Peyer's patch (tissue), 4 donors: ENCODE results near the gene ANKRD16.

Experiments used
- CTCF ChIP-seq, 6 experiments: fragments of 450-650 bp in 4 of 6; fragments of 200-600 bp in 2 of 6; sonication (generic) in 1 of 6; IDR thresholded peaks; one replicate each; pipeline ENCODE4 v1.5.1; 2017 to 2019; ENCODE audit warnings: antibody characterized with exemption in 6 of 6, mild to moderate bottlenecking in 3 of 6, moderate library complexity in 1 of 6
- POLR2A ChIP-seq, 2 donors: fragments of 450-650 bp; IDR thresholded peaks; one replicate each; pipeline ENCODE4 v1.5.1; 2017; ENCODE audit warnings: antibody characterized with exemption in 2 of 2, mild to moderate bottlenecking in 2 of 2, moderate library complexity in 2 of 2

DNA sequence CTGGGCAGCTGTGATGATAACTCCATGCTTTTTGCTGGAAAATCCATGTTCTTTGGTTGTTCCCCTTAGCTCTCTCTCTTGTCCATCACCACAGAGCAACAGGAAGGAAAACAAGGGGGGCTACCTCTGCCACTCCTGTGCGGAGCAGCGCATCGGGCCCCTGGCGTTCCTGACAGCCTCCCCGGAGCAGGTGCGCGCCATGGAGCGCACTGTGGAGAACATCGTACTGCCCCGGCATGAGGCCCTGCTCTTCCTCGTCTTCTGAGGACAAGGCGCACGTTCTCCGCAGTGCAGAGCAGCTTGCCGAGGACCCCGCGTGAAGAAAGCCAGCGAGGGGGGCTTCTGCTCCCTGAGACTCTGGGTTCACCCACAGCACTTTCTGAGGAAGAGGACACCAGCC is 47.3 kb upstream of the ANKRD16 start:
- no peak for TF ChIP-seq CTCF (IDR thresholded peaks at IDR 0.05)
- TF ChIP-seq POLR2A (IDR thresholded peaks at IDR 0.05), result no peak
